Measurements from ENCODE around the gene TMEM181.
"Not testable (repeated sequence)": the region's sequence is repeated elsewhere in the genome, so short reads cannot be mapped to it uniquely, and the experiment has no call there.

Gene TMEM181

DNA sequence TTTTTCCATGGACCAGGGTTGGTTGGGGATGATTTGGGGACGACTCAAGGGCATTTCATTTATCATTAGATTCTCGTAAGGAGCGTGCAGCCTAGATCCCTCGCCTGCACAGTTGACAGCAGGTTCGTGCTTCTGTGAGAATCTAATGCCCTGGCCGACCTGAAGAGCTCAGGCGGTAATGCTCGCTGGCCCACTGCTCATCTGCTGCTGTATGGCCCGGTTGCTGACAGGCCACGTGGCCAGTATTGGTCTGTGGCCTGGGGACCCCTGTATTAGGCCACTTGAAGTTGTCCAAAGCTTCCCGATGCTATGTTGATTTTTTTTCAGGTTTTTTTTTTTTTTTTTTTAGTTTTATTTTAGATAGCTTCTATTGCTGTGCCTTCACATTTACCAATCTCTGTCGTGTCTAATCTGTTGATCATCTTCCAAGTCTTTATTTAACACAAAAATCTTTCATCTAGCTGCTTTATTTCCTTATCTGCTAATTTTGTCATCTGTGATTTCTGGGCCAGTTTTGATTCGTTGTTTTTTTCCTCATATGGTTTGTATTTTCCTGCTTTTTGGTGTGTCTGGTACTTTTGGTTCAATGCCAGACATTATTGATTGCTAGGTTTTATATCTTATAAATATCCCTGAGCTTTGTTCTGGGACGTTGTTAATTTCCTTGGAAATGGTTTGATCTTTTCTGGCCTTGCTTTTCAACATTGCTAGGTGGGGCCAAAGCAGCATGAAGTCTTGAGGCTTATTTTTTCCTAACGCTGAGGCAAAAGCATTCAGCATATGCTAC, 43.6 kb downstream of the TMEM181 start:
- no peak for DNase-seq

GRCh38 chr6:158604048-158604406, 44.1 kb downstream of the TMEM181 start:
- no peak for DNase-seq

DNA sequence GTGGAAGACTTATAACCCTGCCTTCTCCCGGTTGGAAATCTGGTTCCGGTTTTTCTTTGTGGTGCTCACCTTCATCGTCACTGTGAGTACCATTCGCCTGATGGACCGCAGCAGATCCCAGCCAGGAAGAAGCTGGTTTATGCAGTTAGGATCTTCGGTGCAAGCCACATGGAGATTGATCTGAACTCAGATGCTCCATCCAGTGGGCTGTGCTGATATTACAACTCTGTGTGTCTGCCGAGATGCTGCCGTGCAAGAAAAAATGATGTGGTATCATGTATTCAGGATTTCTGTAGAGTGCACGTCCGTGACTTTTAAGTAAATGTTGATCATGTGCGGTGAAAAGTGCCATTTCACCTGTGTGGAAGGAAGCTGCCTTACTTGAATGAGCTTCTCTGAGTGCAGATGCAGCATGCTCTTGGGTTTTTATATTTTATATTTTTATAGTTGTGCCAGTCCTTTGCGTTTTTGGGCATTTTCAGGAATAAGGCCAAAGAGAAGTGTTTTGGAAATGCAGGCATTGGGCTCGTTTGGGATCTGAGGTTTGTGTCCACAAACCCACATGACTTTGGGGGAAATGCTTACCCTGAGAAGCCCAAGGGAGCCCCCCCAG, 45.5 kb downstream of the TMEM181 start:
- DNase-seq = peak; percentile 36 to 48

DNA sequence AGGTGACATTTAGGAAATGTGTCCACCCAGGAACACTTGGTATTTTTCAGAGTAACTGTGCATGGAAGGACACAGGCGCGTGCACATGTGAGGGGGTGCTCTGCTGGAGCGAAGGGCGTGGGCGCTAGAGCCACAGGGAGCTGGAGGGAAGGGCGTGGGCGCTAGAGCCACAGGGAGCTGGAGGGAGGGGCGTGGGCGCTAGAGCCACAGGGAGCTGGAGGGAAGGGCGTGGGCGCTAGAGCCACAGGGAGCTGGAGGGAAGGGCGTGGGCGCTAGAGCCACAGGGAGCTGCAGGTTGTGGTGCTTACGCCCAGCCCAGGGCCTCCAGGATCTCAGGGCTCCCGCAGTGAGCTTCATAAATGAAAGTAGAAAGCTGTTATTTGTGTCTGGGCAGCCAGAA, 46.1 kb downstream of the TMEM181 start:
- not testable (repeated sequence) for DNase-seq

GRCh38 chr6:158606935-158607334, 47.0 kb downstream of the TMEM181 start:
- DNase-seq = no peak

- no peak for DNase-seq
Measured at GRCh38 chr6:158607411-158608170, 47.7 kb downstream of the TMEM181 start.

DNA sequence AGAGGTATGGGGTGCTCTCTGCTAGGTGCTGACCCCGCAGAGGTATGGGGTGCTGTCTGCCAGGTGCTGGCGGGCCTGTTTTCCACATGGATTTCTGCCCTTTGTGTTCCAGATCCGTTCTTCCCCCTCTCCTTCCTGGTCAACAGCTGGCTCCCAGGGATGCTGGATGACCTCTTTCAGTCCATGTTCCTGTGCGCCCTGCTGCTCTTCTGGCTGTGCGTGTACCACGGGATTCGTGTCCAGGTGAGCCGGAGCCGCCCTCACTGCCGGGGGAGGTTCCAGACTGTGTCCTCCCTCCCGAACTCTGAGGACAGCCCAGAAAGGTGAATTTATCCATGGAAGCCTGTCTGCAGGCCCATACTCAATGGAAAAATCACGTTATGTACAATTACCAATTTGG, 48.3 kb downstream of the TMEM181 start:
- no peak for DNase-seq

DNA sequence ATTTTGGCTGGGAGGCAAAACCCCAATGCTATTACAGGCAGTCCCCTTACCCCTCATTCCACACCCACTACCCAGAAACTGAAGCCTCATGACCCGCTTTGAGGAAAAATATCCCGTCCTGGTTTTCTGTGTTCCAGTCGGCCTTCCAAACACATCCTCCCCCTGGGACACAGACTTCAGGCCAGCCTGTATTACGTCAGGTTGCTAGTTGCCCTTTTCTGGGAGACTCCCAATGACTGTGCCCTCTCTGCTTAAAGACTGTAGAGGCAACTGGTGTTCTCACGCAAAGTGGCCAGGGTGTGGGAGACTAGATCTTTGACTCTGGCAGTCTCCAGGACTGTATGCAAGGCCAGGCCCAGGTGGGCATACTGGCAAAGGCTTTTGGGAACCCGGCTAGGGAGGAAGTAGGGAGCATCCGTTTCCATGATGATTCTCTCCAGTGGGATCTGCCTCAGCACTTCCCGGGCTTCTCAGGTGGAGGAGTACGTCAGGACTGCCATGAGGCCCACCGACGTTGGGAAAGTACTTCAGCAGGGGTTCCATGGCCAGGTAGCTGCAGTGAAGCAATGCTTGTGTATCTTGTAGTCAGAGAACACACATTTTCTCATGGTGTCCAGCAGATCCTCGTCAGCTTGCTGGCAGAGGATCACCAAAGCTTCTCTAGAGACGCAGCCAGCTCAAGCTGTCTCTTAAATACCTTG, 49.7 kb downstream of the TMEM181 start:
- DNase-seq = no peak

DNA sequence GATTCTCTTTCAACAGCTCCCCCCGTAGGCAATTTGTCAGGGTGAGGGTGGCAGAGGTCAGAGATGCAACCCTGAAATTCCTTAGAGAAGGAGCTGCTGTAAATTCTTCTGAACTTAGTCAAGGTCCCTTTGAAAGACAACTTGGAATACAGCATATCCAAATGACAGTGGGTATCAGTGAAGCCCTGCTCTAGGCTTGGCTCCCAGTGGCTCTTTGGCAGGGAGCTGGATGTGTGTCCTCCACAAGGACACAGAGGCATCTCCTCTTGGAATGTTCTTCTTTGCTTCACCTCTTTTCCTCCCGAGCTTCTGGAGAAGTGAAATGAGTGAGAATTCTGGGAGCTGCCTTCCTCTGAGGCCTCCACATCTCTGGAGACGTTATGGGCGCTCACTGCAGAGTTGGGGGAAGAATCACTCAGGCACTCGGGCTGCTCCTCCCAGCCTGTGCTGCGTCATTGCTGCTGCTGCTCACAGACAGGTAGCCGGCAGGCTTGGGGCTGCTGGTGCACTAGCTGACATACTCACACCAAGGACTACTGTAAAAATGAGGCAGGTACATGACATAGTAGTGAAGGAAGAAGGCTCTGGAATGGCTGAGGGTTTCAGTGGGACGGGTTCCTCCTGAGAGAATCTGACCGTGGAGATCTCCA, 50.6 kb downstream of the TMEM181 start:
- DNase-seq = no peak

- no peak for DNase-seq
Measured at GRCh38 chr6:158611039-158611438, 51.1 kb downstream of the TMEM181 start.

GRCh38 chr6:158611541-158612370, 51.9 kb downstream of the TMEM181 start:
- DNase-seq = no peak

DNA sequence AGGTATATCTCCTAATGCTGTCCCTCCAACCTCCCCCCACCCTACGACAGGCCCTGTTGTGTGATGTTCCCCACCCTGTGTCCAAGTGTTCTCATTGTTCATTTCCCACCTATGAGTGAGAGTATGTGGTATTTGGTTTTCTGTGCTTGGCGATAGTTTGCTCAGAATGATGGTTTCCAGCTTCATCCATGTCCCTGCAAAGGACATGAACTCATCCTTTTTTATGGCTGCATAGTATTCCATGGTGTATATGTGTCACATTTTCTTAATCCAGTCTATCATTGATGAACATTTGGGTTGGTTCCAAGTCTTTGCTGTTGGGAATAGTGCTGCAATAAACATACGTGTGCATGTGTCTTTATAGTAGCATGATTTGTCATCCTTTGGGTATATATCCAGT, 54.7 kb downstream of the TMEM181 start:
- DNase-seq = not testable (repeated sequence)

GRCh38 chr6:158618289-158618688, 58.4 kb downstream of the TMEM181 start:
- not testable (repeated sequence) for DNase-seq

- no peak for DNase-seq
Measured at GRCh38 chr6:158619922-158620801, 60.3 kb downstream of the TMEM181 start.

- no peak for DNase-seq
Measured at GRCh38 chr6:158620963-158621693, 61.2 kb downstream of the TMEM181 start.

DNA sequence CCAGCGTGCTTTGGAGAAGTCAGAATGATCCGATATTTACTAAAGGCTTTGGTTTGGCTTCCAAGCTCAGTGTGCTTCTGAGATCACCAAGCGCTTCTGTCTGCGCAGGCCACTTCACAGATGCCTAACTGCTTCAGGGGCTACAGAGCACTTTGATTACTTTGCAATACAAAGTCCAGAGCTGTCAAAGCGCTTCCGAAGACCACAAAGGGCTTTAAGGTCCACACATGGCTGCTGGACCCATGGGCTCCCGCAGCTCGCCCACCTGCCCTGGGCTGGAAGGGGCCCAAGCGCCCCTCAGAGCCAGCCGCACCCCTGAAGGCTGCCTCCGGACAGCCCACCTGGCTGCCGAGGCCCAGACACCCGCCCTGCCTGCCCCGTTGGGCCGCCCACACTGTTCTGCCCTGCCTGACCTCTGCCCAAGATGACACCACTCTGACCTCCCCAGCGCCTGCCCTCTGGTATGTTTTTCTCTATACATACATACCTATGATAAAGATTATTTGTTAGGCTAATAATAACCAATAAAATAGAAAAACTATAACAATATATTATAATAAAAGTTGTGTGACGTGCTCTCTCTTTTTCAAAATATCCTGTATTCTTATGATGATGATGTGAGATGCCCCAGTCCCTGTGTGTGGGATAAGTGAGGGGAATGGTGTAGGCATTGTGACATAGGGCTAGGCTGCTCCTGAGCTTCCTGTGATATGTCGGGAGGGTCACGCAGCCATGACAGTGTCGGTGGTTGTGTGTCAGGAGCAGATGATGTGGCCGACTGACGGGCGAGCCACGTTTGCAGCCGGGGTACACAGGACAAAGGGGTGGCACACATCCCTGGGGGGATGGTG, 62.0 kb downstream of the TMEM181 start:
- DNase-seq = no peak

DNA sequence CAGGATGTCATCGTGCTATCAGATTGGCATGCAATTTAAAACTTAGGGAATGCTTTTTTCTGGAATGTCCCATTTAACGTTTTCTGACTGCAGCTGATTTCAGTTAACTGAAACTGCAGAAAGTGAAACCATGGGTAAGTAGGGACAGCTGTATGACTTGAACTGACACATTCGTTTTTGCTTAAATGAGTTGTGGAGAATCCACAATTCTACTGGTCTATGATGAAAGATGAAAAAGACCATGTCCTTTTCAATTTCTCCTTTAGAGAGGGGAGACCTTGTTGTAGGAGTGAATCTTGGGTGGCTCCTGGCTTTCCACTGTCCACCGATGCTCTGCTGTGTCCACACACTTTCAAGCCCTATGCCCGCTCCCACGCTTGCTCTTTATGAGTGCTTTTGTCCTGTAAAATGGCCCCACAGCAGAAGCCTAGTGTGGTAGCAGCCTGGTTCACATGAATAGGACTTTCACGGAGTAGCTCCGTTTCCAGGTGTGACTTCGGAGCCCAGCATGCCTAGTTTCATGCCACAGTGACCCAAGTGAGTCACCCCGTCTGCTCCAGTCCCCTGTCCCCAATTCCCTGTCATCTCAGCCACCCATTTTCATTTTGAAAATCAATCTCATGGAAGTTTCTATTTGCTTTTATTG, 62.8 kb downstream of the TMEM181 start:
- no peak for DNase-seq

Measured in activated CD4-positive, alpha-beta T cell treated with anti-CD3 and anti-CD28 coated beads, Interleukin-2, amount 50 U/mL, for 4 hours (primary cell).